Measurements from ENCODE around the gene OPN1SW.

OPN1SW gene

GRCh38 chr7:128774029-128774689 lies 1.4 kb downstream of the OPN1SW start:
- Histone ChIP-seq H3K4me1 (ENCODE audit: insufficient read depth, low read length, severe bottlenecking) (no peaks in the 10 kb centered on the region), H3K27ac (ENCODE audit: low read depth, low read length, poor library complexity, severe bottlenecking) (no peak overlapping the region), H3K9me3 (ENCODE audit: low read length) (peaks cover 14% of the 10 kb centered on the region), H3K4me3 (ENCODE audit: low read depth, low read length, poor library complexity, severe bottlenecking) (no peak overlapping the region), H3K9me2 (ENCODE audit: low read depth, low read length) (no peaks in the 10 kb centered on the region), H3F3A (ENCODE audit: insufficient read depth, low read length) (no peaks in the 10 kb centered on the region), H4K20me1 (ENCODE audit: insufficient read depth, low read length) (no peaks in the 10 kb centered on the region), H3K9ac (ENCODE audit: low read length) (no peak overlapping the region), H3K4me2 (ENCODE audit: low read length) (no peak overlapping the region), H3K79me2 (ENCODE audit: insufficient read depth, low read length) (no peaks in the 10 kb centered on the region), H3K36me3 (ENCODE audit: insufficient read depth, low read length) (peaks cover 41% of the 10 kb centered on the region), H2AFZ (ENCODE audit: low read length) (no peak overlapping the region), H3K27me3 (ENCODE audit: insufficient read depth, low read length) (no peaks in the 10 kb centered on the region; the same call in 1 of the 2 replicates)
- TF ChIP-seq, protein P1, sequence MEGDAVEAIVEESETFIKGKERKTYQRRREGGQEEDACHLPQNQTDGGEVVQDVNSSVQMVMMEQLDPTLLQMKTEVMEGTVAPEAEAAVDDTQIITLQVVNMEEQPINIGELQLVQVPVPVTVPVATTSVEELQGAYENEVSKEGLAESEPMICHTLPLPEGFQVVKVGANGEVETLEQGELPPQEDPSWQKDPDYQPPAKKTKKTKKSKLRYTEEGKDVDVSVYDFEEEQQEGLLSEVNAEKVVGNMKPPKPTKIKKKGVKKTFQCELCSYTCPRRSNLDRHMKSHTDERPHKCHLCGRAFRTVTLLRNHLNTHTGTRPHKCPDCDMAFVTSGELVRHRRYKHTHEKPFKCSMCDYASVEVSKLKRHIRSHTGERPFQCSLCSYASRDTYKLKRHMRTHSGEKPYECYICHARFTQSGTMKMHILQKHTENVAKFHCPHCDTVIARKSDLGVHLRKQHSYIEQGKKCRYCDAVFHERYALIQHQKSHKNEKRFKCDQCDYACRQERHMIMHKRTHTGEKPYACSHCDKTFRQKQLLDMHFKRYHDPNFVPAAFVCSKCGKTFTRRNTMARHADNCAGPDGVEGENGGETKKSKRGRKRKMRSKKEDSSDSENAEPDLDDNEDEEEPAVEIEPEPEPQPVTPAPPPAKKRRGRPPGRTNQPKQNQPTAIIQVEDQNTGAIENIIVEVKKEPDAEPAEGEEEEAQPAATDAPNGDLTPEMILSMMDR (IDR thresholded peaks at IDR 0.05; ENCODE audit: low read length) = no peak

GRCh38 chr7:128773604-128774003 lies 2.0 kb downstream of the OPN1SW start:
- no peaks in the 10 kb centered on the region for H3K9me2 ChIP-seq (ENCODE audit: low read depth, low read length)
- no peak overlapping the region for H3K4me2 ChIP-seq (ENCODE audit: low read length)
- H3K4me1 ChIP-seq (ENCODE audit: insufficient read depth, low read length, severe bottlenecking) = no peaks in the 10 kb centered on the region
- peaks cover 14% of the 10 kb centered on the region for H3K9me3 ChIP-seq (ENCODE audit: low read length)
- H3K27ac ChIP-seq (ENCODE audit: low read depth, low read length, poor library complexity, severe bottlenecking) = no peak overlapping the region
- H3K9ac ChIP-seq (ENCODE audit: low read length) = no peak overlapping the region
- no peaks in the 10 kb centered on the region for H4K20me1 ChIP-seq (ENCODE audit: insufficient read depth, low read length)
- no peaks in the 10 kb centered on the region for H3K79me2 ChIP-seq (ENCODE audit: insufficient read depth, low read length)
- no peak overlapping the region for H3K4me3 ChIP-seq (ENCODE audit: low read depth, low read length, poor library complexity, severe bottlenecking)
- TF ChIP-seq, protein P1 (IDR thresholded peaks at IDR 0.05; ENCODE audit: low read length) = no peak
- no peak for TF ChIP-seq EZH2 (IDR thresholded peaks at IDR 0.05; ENCODE audit: borderline replicate concordance, low read length)
- H3K27me3 ChIP-seq (ENCODE audit: insufficient read depth, low read length) = no peaks in the 10 kb centered on the region; the same call in 1 of the 2 replicates
- peaks cover 47% of the 10 kb centered on the region for H3K36me3 ChIP-seq (ENCODE audit: insufficient read depth, low read length)
- no peak overlapping the region for H2AFZ ChIP-seq (ENCODE audit: low read length)
- no peaks in the 10 kb centered on the region for H3F3A ChIP-seq (ENCODE audit: insufficient read depth, low read length)

DNA sequence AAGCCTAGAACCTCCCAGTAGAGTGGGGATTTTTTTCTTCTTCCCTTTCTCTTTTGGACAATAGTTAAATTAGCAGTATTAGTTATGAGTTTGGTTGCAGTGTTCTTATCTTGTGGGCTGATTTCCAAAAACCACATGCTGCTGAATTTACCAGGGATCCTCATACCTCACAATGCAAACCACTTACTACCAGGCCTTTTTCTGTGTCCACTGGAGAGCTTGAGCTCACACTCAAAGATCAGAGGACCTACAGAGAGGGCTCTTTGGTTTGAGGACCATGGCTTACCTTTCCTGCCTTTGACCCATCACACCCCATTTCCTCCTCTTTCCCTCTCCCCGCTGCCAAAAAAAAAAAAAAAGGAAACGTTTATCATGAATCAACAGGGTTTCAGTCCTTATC lies 5.4 kb downstream of the OPN1SW start:
- TF ChIP-seq, protein P1 (IDR thresholded peaks at IDR 0.05; ENCODE audit: low read length) = no peak
- TF ChIP-seq EZH2 (IDR thresholded peaks at IDR 0.05; ENCODE audit: borderline replicate concordance, low read length) = no peak
- H3K36me3 ChIP-seq (ENCODE audit: insufficient read depth, low read length) = peaks cover 77% of the 10 kb centered on the region
- H3K4me2 ChIP-seq (ENCODE audit: low read length) = no peak overlapping the region

More for the DNA sequence above, 5.4 kb downstream of the OPN1SW start:
- H3K4me1 ChIP-seq (ENCODE audit: insufficient read depth, low read length, severe bottlenecking) = no peaks in the 10 kb centered on the region
- H3K9me3 ChIP-seq (ENCODE audit: low read length) = no peaks in the 10 kb centered on the region
- no peaks in the 10 kb centered on the region for H3K27me3 ChIP-seq (ENCODE audit: insufficient read depth, low read length)
- H3K9ac ChIP-seq (ENCODE audit: low read length) = no peak overlapping the region
- H3K4me3 ChIP-seq (ENCODE audit: low read depth, low read length, poor library complexity, severe bottlenecking) = no peak overlapping the region
- no peaks in the 10 kb centered on the region for H3F3A ChIP-seq (ENCODE audit: insufficient read depth, low read length)
- H2AFZ ChIP-seq (ENCODE audit: low read length) = no peak overlapping the region
- no peak overlapping the region for H3K27ac ChIP-seq (ENCODE audit: low read depth, low read length, poor library complexity, severe bottlenecking)
- H4K20me1 ChIP-seq (ENCODE audit: insufficient read depth, low read length) = no peaks in the 10 kb centered on the region
- no peaks in the 10 kb centered on the region for H3K79me2 ChIP-seq (ENCODE audit: insufficient read depth, low read length)
- no peaks in the 10 kb centered on the region for H3K9me2 ChIP-seq (ENCODE audit: low read depth, low read length)

Measured in OCI-LY1 (cell line).